ENCODE results near the gene NMT2.

Gene NMT2

DNA sequence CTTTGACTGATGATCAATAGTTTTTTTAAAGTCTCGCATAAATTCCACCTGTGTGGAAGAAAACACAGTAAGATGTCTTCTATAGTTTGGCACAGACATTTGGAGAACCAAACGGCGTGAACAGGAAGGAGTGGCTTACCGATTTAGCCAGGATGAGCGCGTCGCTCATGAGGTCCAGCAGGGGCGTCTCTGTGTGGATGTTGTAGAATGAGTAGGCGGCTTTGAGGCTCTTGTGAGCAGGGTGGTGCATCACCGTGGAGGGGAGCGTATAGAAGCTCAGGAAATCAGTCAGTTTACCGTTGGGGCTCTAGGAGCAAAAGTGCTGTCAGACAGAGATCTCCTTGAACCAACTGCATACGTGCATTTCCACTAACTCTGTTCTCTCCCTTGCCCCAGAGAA is 55.8 kb downstream of the NMT2 start:
- TF ChIP-seq, protein P1, sequence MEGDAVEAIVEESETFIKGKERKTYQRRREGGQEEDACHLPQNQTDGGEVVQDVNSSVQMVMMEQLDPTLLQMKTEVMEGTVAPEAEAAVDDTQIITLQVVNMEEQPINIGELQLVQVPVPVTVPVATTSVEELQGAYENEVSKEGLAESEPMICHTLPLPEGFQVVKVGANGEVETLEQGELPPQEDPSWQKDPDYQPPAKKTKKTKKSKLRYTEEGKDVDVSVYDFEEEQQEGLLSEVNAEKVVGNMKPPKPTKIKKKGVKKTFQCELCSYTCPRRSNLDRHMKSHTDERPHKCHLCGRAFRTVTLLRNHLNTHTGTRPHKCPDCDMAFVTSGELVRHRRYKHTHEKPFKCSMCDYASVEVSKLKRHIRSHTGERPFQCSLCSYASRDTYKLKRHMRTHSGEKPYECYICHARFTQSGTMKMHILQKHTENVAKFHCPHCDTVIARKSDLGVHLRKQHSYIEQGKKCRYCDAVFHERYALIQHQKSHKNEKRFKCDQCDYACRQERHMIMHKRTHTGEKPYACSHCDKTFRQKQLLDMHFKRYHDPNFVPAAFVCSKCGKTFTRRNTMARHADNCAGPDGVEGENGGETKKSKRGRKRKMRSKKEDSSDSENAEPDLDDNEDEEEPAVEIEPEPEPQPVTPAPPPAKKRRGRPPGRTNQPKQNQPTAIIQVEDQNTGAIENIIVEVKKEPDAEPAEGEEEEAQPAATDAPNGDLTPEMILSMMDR (conservative IDR thresholded peaks at IDR 0.05) = no peak
- no peak for TF ChIP-seq ZFX (IDR thresholded peaks at IDR 0.05)
- H3K27ac ChIP-seq = no peak overlapping the region

DNA sequence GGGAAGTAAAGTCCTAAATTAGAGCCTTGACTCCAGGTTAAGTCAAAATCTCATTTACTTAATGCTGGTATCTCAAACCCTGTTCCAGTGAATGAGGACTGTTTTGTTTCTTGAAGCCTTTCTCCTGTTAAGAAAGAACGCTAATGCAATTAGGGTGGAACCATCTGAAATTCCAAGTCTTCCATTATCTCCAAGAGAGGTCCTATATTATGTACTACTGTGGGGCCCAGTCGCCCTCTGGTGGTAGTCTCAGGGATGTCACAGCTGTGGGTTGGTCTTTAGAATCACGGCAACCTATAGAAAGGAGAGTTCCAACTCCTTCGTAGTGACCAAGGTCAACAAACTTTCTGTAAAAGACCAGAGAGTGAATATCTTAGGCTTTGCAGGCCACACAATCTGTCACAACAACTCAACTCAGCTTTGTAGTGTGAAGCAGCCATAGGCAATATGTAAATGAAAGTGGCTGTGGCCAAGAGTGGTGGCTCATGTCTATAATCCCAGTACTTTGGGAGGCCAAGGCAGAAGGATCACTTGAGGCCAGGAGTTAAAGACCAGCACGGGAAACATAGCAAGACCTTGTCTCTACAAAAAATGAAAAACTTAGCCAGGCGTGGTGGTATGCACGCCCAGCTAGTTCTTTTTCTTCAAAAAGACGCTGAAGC is 62.0 kb downstream of the NMT2 start:
- TF ChIP-seq ZFX (IDR thresholded peaks at IDR 0.05) = no peak
- TF ChIP-seq, protein P1 (conservative IDR thresholded peaks at IDR 0.05) = peak; percentile 97
- H3K27ac ChIP-seq = no peak overlapping the region

DNA sequence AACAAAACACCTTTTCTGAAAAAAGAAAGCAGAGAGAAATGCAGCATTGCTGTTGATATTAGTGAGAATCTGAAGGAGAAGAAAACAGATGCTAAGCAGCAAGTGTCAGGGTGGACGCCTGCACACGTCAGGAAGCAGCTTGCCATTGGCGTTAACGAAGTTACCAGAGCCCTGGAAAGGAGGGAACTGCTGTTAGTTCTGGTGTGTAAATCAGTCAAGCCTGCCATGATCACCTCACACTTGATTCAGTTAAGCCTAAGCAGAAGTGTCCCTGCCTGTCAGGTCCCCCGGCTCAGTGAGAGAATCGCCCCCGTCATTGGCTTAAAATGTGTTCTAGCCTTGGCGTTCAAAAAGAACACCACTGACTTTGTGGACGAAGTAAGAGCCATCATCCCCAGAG is 65.0 kb downstream of the NMT2 start:
- no peak for TF ChIP-seq ZFX (IDR thresholded peaks at IDR 0.05)
- TF ChIP-seq, protein P1 (conservative IDR thresholded peaks at IDR 0.05) = no peak

DNA sequence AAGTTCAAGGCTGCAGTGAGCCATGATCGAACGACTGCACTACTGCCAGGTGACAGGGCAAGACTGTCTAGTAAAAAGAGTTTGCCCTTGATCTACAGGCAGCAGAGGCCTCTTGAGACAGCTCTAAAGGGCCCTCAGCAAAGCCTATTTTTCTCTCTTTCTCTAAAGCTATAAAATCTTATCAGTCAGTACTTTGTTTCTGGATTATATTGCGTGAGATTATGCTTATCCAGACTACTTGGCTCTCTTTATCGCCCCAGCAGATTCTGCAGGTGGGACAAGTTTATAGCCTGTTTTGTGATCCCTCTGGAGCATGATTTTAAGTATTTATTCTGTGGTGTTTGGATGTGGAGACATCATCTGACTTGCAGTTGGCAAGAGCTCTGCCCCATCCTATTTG is 68.6 kb downstream of the NMT2 start:
- TF ChIP-seq, protein P1 (conservative IDR thresholded peaks at IDR 0.05) = no peak
- TF ChIP-seq ZFX (IDR thresholded peaks at IDR 0.05) = no peak

More for the DNA sequence above, 65.0 kb downstream of the NMT2 start:
- no peak overlapping the region for H3K27ac ChIP-seq

DNA sequence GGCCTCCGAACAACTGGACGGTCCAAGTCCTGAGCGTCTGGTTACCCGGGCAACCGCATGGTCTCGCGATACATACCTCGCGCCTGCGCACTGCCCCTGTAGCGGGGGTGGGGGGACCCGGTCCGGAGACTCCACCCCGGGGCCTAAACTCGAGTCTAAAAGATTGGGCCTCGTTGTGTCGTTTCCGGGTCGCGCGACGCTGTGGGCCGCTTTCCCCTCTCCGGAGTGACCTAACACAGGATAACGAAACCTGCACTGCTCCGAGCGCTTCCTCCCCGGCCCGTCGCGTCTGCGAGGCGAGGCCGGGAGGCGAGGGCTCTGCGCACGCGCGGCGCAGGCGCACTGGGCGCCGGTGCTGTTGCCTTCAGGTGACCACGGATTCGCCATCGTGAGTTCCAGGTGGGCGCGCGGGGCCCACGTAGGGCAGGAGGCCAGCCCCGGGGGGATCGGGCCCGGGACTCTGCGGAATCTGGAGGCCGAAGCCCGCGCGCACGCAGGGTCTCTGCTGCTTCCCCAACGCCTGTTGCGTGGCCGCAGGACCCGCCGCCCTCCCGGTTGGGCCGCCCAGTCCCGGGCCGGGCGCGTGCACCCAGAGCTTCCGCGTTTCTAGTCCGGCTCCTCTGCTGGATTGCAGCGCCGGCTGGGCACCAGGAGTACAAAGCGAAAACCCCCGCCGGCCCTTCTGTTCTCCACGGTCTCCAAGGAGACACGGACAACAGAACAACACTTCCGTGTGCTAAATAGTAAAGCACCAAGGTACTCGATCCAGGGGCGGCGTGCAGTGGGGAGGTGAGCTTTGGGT is 71.3 kb downstream of the NMT2 start, which contains the start of gene RPP38:
RPP38 (plus strand) TSS at position 345 of the 802 bp plus-strand sequence. CDS start 5,960 bp downstream, outside the sequence.
- TF ChIP-seq, protein P1 (conservative IDR thresholded peaks at IDR 0.05) = no peak
- TF ChIP-seq ZFX (IDR thresholded peaks at IDR 0.05) = peak; percentile 97
- H3K27ac ChIP-seq = peak within 1 kb of the TSS; percentile 99

More for the DNA sequence above, 68.6 kb downstream of the NMT2 start:
- H3K27ac ChIP-seq = no peak overlapping the region

DNA sequence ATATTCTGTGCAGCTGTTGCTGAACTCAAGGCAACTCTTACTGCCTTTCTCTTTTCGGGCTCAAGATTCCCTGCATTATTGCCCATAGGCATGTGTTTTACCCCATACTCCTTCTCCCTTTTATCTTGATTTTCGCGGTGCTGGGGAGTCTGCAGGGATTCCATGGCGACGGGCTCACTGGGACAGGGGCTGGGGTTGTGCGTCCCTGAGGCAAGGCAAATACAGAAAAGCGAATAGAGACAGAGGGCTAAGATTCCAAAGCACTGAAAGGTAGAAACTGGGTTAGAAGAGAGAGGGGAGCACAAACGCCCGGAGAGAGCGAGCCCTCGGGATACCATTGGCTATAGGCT is 71.9 kb downstream of the NMT2 start:
- TF ChIP-seq ZFX (IDR thresholded peaks at IDR 0.05) = no peak
- TF ChIP-seq, protein P1 (conservative IDR thresholded peaks at IDR 0.05) = no peak
- H3K27ac ChIP-seq = peak overlapping the region; percentile 99

DNA sequence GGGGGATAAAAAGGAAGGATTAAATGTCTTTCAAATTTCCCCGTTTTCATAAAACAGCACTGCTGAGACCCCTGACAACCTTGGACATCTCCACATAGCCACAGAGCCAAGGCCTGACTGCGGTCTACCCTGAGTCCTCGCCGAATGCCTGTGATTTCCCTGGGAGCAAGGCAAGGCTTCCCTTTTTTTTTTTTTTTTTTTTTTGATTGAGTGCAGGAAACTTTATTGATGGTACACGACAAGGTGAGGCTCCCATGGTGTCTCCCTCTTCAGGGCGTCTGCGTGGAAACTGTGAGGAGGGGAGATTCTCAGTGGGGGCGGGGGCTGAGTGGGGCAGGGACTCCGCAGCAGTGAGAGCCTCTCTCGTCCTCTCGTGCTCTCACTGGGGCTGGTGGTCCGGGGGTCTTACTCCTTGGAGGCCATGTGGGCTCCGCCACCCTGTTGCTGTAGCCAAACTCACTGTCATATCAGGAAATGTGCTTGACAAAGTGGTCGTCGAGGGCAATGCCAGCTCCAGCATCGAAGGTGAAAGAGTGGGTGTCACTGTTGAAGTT is 75.6 kb downstream of the NMT2 start:
- no peak for TF ChIP-seq ZFX (IDR thresholded peaks at IDR 0.05)
- TF ChIP-seq, protein P1 (conservative IDR thresholded peaks at IDR 0.05) = no peak
- H3K27ac ChIP-seq = no peak overlapping the region
